Suppressor macrophage treated with lipopolysaccharide for 1 hour (primary cell): Measurements from ENCODE around the gene GFOD1.

Experiments used
- DNase-seq, 3 donors: peaks; one replicate each; pipeline ENCODE4 v3.0.0-alpha.2; 2020 to 2022

The GFOD1 gene

GRCh38 chr6:13422681-13423221 is 64.6 kb downstream of the GFOD1 start:
- peak; percentile 44 to 61 (median 52) for DNase-seq

GRCh38 chr6:13421425-13422059 is 65.9 kb downstream of the GFOD1 start:
- no peak for DNase-seq

DNA sequence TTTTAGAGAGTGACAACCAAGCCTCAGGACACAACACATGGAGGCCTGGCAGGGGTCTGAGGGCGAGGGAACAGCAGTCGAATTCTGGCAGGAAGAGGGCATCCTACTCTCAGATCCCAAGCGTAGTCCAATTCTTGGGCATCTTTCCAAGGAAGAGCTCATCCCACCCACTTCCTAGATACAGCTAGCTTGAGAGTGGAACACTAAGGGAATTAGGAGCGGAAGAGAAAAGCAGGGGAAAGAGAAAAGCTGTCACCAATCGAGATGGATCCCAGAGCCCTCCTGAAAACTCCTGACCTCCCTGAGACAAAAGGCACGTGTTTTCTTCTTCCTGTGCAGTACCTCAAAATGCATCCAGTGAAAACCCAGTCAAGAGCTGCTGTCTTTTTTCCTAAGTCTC is 67.1 kb downstream of the GFOD1 start:
- no peak for DNase-seq

GRCh38 chr6:13419422-13420195 is 67.8 kb downstream of the GFOD1 start:
- DNase-seq: no peak

GRCh38 chr6:13418844-13419243 is 68.6 kb downstream of the GFOD1 start:
- DNase-seq: no peak

DNA sequence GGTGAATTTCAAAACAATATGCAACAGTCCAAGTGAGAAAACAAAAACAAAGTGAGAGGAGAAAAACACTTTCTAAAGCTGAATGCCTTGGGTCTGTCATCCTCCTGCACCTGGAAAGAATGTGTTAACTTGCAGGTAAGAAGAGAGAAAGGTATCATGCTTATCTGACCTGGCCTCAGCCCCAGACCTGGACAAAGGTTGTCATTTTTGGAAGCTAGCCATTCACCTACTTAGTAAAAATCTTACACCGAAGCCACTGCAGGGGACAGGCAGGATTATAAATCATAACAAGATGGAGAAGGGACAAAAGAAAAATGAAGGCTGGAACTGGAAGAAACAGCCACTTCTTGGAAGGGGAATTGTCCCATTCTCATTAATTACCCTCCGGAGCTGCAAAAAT is 69.4 kb downstream of the GFOD1 start:
- DNase-seq: no peak

DNA sequence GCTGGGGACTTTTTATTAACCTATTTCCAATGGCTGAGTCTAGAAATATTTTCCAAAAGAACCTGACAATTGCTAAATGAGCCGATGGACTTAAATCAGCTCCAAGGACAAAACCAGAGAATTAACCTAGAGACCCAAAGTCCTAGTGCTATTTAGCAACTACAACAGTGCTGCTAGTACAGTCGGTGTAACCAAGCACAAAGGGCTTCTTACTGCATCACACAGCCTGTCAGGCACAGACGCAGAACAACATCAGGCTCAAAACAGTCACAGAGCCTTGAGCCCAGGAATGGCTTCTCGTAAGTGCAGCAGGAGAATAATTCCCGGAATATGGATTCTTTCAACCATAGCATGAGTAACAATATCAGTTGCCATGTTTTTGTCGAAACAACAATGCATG is 70.0 kb downstream of the GFOD1 start:
- no peak for DNase-seq

DNA sequence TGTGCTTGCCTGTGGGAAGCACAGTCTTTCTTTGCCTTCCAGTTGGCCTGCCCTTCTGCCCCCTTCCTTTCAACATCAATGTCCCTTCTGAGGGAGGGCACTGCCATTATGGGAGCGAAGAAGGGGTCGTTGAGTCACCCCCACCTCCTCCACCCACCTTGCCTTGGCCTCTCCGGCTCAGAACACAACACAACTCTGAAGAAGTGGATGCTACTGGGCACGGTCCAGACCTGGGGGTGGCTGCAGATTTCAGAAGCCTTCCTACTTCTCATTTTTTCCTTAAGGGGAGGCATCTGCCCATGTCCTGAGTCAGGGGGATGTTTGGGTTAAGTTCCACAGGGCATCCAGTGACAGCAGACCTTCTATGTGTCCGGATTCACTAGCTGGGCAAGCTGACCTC is 72.1 kb downstream of the GFOD1 start:
- DNase-seq: peak; percentile 51 to 57 (median 54)

DNA sequence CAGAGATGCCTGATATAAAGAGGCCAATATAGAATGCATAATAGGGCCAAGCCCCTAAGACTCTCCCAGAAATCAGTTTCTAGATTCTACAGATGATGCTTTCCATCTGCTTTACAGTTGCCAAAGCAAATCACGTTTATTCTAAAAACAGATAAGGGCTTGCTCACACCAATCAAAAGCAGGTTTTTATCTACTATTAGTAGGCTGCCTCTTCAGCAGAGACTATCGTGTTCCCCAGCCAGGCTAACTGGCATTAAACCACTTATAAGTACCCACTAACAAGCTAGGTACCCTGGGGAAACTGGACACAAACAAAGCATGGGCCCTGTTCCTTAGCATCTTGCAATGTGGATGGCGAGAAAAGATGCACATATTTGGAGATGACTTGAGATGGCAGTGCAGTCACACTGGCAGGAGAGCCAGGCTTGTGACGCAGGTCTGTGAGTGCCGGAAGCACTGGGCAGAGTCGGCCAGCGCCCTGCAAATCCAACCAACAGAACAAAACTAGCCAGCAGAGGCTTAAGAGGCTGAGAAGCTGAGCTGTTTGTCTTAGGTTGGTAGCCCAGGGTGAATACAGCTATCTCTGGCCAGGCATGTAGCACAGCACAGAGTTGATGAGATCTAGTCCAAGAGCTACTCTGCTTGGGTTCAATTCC is 73.4 kb downstream of the GFOD1 start:
- DNase-seq: peak in 1 of 3 donors; percentile 37

DNA sequence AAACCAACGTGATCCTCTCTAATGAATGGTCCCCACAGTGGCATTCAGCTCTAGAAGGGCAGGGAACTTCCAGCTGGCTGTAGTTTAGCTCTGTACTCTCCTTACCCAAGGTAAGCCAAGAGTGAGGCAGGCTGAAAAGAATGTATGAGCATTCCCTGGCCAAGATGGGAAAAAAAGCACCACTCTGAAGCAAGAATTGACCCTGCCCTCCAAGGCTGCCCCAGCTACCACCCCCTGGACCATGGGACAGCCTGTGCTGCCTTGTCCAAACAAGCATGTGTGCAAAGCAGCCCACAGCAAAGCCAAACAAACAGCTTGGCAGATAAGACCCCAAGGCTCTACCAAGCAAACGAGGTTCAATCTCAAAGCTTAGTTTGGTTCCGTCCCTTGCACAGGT is 73.9 kb downstream of the GFOD1 start:
- no peak for DNase-seq

DNA sequence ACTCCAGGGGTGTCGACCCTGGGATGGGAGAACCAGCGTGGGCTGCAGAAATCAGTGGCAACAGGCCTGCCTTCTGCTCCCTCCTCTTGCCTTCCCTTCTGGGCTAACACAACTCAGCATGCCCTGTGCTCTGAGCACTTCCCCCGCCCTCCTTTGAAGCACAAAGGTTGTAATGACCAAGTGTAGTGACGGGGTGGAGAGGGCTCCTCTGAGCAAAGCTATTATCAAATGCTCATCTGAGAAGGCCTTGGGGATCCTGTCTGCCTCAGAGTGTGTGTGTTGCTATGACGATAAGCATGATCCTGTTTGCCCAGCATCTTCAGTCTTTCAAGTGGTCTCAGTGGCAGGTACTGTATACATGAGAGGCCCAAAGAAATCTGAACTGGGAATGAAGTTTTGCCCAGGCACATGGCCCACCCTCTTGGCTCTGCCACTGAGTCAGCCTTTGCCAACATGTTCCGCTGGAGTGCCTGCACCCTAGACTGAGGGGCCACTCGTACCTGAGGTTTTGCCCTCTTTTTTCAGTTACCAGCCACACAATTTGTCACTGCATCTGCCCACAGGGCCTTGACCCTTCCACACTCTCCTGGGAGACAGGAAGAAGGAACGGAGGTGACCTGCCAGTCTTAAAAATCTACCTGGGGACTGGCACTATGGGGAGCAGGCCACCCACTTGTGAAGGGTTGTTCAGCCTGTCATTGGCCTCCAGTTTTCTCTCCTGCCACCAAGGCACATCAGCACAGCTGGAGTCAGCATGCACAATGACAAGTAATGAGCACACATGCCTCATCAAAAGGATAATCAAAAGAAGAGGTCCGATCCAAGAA is 74.5 kb downstream of the GFOD1 start:
- no peak for DNase-seq

GRCh38 chr6:13412211-13412610 is 75.2 kb downstream of the GFOD1 start:
- no peak for DNase-seq

DNA sequence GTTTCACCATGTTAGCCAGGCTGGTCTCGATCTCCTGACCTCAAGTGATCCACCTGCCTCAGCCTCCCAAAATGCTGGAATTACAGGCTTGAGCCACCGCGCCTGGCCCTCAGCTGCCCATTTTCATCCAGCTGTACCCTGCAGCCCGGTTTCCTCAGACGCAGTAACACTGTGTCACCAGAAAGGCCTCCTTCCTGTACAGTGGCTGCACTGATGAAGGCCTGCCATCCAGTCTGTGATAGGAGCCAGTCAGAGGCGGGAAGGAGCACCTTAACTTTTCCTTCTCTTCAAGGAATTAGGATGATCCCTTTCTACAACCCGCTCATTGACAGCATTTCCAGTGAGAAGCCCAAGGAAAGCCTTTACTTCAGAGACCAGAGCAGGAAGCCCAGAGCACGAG is 75.9 kb downstream of the GFOD1 start:
- no peak for DNase-seq

DNA sequence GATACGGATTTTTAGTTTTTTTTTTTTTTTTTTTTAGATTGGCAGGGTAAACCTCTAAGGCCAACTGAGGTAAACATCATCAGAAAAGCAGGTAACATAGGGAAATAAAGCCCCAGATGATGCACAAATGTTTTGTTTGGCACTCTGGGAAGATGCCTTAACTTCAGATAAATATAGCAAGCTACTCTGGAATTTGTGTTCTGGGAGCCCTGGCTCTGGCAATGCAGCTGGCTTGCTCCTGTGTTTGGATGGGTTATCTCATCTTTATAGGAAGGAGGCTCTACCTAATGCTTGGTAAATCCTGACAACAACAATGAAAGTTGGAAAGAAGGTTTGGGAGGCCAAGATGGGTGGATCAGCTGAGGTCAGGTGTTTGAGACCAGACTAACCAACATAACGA is 77.4 kb downstream of the GFOD1 start:
- no peak for DNase-seq

GRCh38 chr6:13407709-13408695 is 79.4 kb downstream of the GFOD1 start:
- peak; percentile 84 to 93 (median 91) for DNase-seq

GRCh38 chr6:13407368-13407708 is 80.1 kb downstream of the GFOD1 start:
- DNase-seq: no peak

DNA sequence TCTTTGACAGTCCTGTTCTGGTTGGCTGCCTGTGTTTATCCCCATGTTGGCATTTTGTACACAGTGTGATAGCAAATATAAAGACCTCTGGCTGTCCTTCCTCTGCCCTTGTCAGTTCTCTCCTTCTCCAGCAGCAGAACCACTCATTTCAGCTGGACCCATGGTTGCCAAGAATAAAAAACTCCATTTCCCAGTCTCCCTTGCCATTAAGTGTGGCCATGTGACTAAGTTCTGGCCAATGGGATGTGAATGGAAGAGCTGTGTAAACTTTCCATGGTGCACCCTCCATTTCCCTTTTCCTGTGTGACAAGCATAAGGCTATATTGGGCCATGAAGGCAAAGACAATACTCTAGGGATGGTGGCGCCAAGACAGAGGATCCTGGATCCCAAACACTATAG is 80.6 kb downstream of the GFOD1 start:
- DNase-seq: peak; percentile 49 to 55 (median 53)

- DNase-seq: no peak
Measured at GRCh38 chr6:13405961-13406477, 81.4 kb downstream of the GFOD1 start.

- no peak for DNase-seq
Measured at GRCh38 chr6:13404892-13405254, 82.5 kb downstream of the GFOD1 start.

GRCh38 chr6:13404228-13404891 is 83.0 kb downstream of the GFOD1 start:
- DNase-seq: peak; percentile 65 to 74 (median 71)

DNA sequence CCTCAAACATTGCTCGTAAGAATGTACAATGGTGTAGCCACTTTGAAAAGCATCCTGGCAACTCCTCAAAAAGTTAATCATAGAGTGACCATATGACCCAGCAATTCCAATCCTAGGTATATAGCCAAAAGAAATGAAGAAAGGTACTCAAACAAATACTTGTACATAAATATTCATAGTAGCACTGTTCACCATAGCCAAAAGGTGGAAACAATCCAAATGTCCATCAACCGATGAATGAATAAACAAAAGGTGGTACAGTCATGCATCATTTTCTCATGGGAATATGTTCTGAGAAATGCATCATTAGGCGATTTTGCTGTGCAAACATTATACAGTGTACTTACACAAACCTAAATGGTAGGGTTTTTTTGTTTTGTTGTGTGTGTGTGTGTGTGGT is 84.7 kb downstream of the GFOD1 start:
- DNase-seq: no peak
